Coronary artery (tissue), 2 donors: ENCODE results near the gene PTCRA.
A peak's percentile ranks its signal among the peaks of the same experiment; 100 is the strongest.
"Not testable (repeated sequence)": the region's sequence is repeated elsewhere in the genome, so short reads cannot be mapped to it uniquely, and the experiment has no call there.

ENCODE experiments used
- DNase-seq: peaks from one replicate; pipeline ENCODE4 v3.0.0-alpha.2; 2017; ENCODE audit warnings: low spot score
- H3K27ac ChIP-seq, 2 donors: fragments of 200-600 bp; sonication (generic); one replicate each; pipeline ENCODE4 v1.5.1; 2016 to 2019
- H3K4me3 ChIP-seq: fragments of 200-600 bp; sonication (generic); 2 replicates; pipeline ENCODE4 v1.5.1; 2016; ENCODE audit warnings: mild to moderate bottlenecking, moderate library complexity
- CTCF ChIP-seq: fragments of 200-600 bp; sonication (generic); IDR thresholded peaks from one replicate; pipeline ENCODE4 v1.5.1; 2019; ENCODE audit warnings: antibody characterized with exemption

The PTCRA gene

GRCh38 chr6:42915732-42916131, at the start of gene PTCRA:
TSS of gene PTCRA (plus strand) at chr6:42916053. CDS start at chr6:42916070, 17 bp downstream.
- no peak for DNase-seq
- no peak within 1 kb of the TSS for H3K27ac ChIP-seq
- H3K4me3 ChIP-seq = no peak within 1 kb of the TSS
- TF ChIP-seq CTCF = no peak

GRCh38 chr6:42870145-42870936, 45.5 kb upstream of the PTCRA start:
- Histone ChIP-seq H3K4me3 (no peak overlapping the region), H3K27ac (no peak overlapping the region)
- TF ChIP-seq CTCF = no peak
- no peak for DNase-seq

GRCh38 chr6:42871711-42872110, 44.1 kb upstream of the PTCRA start:
- TF ChIP-seq CTCF = no peak
- DNase-seq = no peak

GRCh38 chr6:42873313-42873712, 42.5 kb upstream of the PTCRA start:
- no peak for DNase-seq
- no peak for TF ChIP-seq CTCF
- Histone ChIP-seq H3K27ac (no peak overlapping the region), H3K4me3 (no peak overlapping the region)

More at GRCh38 chr6:42871711-42872110, 44.1 kb upstream of the PTCRA start:
- Histone ChIP-seq H3K4me3 (no peak overlapping the region), H3K27ac (no peak overlapping the region)

- TF ChIP-seq CTCF = no peak
- Histone ChIP-seq H3K4me3 (no peak overlapping the region), H3K27ac (no peak overlapping the region)
- DNase-seq = no peak
These were observed 38.2 kb upstream of the PTCRA start for GRCh38 chr6:42877695-42878094.

- H3K27ac ChIP-seq = peak within 1 kb of the TSS; percentile 87 to 94
- peak; percentile 89 for DNase-seq
- peak within 1 kb of the TSS; percentile 83 for H3K4me3 ChIP-seq
- TF ChIP-seq CTCF = no peak
These were observed 36.2 kb upstream of the PTCRA start, which contains the start of gene RPL7L1 for GRCh38 chr6:42879372-42880239. TSS of gene RPL7L1 (plus strand) at chr6:42879616. CDS start at chr6:42879911, 295 bp downstream.

- peak overlapping the region; percentile 87 to 94 for H3K27ac ChIP-seq
- peak overlapping the region; percentile 83 for H3K4me3 ChIP-seq
- not testable (repeated sequence) for DNase-seq
These were observed 35.5 kb upstream of the PTCRA start for GRCh38 chr6:42880240-42880817.

GRCh38 chr6:42880871-42881270, 35.0 kb upstream of the PTCRA start:
- Histone ChIP-seq H3K27ac (peak overlapping the region in 1 of 2 donors; percentile 87), H3K4me3 (peak overlapping the region; percentile 83)
- DNase-seq = not testable (repeated sequence)
